IPS-11a (cell line): ENCODE data around the gene RPRD1B.

Experiments
- H3K4me3 ChIP-seq: one replicate; pipeline ENCODE4 v1.5.1; 2013; ENCODE audit warnings: low read depth, low read length, control low read depth

RPRD1B gene

DNA sequence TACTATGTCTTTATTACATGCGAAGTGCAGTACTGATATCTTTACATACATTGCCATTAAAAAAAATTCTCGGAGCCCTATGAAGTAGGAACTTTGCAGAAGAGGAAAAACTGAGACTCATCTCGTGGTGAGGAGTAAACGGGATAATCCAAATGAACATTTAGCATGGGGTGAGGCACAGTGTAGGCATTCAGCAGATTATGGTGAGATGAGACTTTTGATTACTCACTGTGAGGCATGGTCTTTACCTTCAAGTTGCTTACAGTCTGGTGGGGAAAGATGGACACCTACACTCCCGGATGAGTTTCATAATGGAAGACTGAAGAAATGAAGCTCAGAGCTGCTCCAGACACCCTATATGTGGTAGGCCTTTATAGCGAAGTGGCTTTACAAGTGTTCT is 1.4 kb downstream of the RPRD1B start:
- peak overlapping the region; percentile 98 for H3K4me3 ChIP-seq

DNA sequence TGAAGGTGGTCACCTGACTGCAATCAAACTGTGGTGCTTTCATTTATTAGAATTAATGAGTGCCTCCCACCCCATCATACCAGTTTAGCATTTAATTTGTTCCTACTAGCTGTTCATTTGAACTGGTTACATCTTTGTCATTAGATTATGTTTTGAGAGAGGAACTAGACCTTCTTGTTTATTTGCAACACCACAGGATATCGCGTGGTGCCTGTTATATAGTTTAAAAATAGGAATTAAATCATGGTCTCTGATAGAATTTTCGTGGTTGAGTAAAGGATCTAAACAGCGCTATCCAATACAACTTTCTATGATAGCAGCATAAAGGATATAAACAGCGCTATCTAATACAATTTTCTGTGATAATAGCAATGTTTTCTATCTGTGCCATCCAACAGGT is 2.8 kb downstream of the RPRD1B start:
- no peak overlapping the region for H3K4me3 ChIP-seq

DNA sequence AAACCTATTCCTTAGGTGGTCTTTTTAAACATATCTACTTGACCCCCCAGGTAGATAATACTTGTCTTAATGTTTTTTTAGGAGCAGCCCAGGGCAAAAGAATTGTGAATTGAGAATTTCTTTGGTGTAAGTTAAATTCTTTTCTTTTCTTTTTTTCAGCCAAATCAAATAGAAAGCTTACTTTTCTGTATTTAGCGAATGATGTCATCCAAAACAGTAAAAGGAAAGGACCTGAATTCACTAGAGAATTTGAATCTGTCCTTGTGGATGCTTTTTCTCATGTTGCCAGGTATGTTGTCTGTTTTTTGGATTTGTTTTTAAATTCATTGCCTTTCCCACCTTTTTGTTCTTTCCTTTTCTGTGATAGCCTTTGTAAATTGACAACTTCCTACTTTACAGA is 6.7 kb downstream of the RPRD1B start:
- H3K4me3 ChIP-seq: no peak overlapping the region

DNA sequence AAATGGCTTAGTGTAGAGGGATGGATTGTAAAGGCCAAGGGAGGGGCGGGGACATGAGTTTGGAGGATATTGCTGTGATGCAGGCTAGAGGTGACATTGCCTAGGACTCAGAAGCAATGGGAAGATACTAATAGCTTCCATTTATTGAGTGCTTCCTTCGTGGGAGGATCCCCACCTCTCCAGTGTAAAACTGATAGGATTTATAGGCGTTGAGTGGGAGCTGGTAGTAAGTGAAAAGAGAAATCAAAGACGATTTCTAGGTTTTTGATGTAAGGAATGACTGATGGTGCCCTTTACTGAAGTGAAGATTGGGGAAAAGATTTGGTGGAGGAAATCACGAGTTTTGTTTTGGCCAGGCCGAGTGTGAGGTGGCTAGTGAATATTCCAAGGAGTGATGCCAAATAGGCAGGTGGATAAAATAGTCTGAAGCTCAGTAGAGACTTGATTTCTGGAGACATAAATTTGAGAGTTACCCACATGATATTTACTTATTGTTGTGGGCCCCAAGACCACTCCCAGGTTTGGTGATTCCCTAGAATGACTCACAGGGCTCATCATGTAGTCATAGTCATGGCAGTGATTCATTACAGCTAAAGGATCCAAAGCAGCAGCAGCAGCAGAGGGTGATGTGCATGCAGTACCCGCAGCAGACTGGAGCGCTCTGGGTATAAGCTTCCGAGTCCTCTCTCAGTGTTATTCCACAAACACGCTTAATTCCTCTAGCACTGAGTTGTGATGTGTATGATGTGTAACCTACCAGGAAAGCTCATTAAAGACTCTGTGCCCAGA is 10.2 kb downstream of the RPRD1B start:
- no peak overlapping the region for H3K4me3 ChIP-seq

DNA sequence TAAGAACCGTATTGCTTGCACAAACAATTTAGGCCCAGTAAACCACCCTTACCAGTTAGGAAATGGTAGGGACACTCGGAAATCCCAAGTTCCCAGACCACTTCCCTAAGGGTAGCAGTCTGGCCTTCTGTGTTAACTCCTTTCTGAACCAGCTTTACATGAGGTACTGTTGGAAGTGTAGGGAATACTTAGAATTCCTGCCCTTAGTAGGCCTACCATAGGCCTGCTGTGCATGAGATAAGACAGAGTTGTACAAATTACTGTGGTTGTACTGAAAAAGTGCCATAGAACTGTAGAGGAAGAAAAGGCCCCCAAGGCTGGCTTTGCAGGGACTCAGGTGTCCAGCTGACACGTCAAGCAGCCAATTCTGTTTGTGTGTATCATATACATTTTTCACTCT is 11.1 kb downstream of the RPRD1B start:
- H3K4me3 ChIP-seq: no peak overlapping the region

DNA sequence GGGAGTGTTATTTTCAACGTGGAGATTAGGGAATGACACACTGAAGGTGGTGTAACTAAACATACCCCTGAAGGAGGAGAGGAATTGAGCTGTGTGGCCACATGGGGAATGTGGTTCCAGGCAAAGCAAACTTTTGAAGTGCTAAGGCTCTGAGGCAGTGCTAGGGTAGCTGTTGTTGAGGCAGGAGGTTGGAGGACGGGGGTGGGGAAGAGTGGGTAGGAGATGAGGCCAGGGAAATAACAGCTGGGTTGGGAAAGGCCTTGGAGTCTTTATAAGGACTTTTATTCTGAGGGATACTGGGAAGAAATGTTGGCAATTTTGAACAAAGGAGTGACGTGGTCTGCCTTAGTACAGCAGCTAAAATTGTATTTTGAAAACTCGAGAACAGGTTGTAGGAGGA is 13.0 kb downstream of the RPRD1B start:
- H3K4me3 ChIP-seq: no peak overlapping the region

DNA sequence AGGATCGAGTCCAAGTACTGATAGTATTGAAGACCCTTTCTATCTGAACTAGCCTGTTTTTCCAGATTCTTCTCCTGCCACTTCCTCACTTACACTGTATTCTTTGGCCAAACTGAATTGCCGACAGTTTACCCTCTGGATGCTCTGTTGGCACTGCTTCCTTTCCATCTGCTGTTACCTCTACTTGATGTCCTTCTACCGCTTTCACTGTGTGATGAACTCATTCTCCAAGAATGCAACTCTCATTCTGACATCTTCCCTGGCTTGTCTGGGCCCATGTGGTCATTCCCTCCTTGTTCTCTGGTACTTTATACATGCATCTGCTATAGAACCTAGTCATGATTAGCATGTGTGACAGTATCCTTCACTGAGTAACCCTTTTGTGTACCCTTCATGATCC is 16.3 kb downstream of the RPRD1B start:
- H3K4me3 ChIP-seq: no peak overlapping the region

DNA sequence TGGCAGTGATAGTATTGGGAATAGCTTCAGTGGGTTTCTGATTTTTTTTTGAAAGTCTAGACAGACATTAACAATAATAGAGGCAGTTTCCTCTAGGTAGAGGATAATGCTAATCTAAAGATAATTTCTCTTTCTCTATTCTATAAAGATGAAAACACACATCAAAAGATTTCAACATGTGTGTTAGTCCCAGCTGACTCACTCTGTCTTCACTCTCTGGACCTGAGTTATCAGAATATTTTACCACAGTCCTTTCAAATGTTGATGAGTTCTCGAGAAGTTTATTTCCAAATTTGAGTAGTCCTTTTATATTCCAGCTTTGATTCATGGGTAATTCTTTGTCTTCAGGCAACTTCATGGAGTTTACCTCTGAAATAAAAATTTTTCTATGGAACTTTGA is 17.1 kb downstream of the RPRD1B start:
- H3K4me3 ChIP-seq: no peak overlapping the region

DNA sequence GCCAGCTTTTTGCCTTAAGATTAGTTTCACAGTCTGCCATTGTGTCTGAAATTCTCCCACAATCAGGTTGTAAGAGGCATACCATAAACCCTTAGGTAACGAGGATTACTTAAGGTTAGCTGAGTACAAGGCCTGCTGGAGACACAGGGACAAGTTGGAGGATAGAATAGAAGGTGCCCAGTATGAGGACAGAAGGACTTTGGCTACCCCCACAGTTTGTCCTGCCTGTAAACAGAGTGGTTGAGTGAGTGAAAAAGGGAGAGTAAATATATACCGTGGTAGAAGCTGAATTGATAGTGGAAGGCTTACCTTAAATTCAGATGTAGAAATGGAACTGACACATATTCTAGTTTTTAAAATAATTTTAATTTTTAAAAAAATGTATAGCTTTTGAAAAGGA is 19.3 kb downstream of the RPRD1B start:
- no peak overlapping the region for H3K4me3 ChIP-seq

DNA sequence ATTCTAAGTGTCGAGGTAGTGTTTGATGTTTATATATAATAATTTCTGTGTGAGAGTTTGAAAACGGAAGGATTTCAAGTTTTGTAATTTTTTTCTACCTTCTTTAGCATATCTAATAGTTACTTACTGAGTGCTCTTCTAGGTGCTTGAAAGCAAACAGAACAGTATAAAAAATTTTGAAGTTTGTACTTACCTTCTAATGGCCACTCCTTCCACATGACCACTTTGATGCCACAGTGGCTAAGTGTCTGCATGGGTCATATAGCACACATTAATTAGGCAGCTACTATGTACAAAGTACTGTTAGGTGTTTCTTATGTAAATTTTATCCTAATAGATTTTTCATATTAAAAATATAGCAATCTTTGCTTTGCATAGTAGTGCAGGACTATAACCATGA is 21.1 kb downstream of the RPRD1B start:
- H3K4me3 ChIP-seq: no peak overlapping the region

DNA sequence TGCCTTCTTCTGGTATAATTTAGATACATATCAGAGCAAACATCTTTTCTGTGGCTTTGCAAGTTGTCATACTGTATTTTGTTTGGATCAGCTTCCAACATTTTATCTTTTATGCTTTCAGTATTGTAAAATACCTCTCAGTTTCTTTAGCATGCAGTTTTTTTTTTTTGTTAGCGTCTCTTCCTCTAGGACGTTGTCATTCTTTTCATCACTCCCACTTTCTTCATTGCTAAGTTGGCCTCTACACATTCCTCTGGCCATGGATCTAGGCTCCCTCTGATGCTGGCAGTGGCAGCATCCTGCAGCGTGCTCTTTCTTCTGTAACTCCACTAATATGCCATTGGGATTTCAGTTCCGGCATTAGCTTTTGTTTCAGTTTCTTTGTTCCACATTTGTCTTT is 21.7 kb downstream of the RPRD1B start:
- H3K4me3 ChIP-seq: no peak overlapping the region

DNA sequence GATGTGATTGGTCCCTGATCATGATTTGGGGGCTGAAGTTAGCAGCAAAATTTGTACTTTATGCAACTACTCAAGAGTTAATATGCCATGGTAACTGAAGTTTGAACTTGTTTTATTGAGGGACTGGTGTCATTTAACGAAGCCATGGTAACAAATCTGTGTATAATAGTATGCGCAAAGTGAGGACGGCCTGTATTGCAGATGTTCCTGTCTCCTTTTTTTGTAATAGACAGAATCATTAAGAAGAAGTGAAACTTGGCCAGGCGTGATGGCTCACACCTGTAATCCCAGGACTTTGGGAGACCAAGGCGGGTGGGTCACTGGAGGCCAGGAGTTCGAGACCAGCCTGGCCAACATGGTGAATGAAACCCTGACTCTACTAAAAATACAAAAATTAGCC is 22.3 kb downstream of the RPRD1B start:
- H3K4me3 ChIP-seq: no peak overlapping the region

DNA sequence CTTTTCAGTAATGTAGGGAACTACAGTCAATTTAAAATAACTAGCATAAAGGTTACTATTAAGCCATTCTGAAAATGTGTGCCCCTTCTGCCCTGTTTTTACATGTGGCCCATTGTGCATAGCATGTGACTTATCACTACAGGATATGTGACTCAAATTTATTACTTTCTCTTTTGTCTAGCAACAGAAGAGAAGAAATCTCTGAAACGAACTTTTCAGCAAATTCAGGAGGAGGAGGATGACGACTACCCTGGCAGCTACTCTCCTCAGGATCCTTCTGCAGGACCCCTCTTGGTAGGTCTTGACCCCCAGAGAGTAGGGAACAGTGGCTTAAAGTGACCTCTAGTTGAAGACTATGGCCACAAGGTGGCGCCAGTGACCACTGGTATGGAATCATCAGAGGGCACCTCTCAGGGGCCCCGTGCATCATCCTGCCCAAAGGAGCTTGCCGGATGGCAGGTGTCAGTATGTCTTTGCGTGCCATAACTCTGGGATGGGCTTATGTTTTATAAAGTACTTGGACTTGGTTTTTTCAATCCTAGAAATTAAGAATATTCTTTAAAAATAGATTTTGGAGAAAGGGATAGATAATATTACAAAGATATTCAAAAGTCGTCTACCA is 23.9 kb downstream of the RPRD1B start:
- no peak overlapping the region for H3K4me3 ChIP-seq

DNA sequence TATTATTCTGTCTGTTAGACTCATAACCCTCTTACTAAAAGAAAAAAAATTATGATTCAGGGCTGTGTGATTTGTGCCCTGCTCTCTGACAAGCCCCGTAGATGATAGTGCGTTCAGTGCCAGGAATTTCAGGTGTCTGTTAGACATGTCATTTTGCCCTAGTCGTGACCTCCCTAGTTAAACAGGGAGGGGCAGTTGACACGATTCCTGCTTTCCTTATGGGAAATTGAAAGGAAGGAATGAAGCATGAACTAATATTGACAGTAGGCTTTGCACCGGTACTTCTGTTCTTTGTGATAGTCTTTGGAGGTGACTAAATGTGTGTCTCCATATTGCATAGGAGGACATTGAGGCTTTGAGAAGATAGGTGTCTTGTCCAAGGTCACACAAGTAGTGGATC is 26.3 kb downstream of the RPRD1B start:
- H3K4me3 ChIP-seq: no peak overlapping the region

DNA sequence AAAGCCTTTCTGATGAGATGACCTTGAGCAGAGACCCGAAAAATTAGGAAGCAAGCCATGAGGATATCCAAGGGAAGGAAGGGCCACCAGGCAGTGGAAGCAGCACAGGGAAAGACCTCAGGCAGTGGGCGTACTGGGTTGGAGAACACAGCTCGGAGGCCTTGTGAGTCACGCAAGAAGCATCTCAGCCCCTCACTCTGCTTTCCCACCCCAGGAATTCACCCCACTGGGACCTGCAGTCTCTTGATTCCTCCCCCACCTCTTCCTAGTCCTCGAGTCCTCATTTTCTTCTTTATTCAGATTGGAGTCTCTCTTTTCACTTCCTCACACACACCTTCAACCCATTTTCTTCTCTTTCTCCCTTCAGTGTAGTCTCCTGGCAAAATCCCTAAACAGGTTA is 27.0 kb downstream of the RPRD1B start:
- no peak overlapping the region for H3K4me3 ChIP-seq

DNA sequence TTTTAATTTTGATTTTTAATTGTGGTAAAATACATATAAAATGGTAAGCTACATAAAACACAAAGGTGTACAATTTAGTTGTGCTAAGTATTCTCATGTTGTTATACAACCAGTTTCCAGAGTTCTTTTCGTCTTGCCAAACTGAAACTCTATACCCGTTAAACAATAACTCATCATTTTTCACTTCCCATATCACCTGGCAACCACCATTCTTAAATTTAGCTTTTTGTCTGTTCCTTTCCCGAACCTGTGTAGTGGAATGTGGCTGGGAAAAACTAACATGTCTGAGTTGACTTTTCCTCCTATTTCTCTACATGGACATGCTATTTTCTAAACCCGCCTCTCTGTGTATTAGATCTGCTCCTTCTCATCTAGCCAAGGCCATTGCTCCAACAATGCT is 27.6 kb downstream of the RPRD1B start:
- H3K4me3 ChIP-seq: no peak overlapping the region

DNA sequence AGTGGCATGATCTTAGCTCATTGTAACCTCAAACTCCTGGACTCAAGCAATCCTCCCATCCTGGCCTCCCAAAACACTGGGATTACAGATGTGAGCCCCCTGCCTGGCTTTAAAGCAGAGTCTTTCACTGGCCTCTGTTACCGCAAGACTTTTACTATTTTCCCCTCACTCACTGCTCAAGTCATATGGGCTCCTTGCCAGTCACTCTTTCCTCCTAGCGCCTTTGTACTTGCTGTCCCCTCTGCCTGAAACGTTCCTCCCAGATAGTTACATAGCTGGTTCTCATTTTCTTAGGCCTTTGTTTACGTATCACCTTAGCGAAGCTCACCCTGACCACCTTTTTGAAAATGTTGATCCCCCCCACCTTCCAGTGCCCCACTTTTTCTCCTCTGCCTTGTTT is 29.3 kb downstream of the RPRD1B start:
- H3K4me3 ChIP-seq: no peak overlapping the region

DNA sequence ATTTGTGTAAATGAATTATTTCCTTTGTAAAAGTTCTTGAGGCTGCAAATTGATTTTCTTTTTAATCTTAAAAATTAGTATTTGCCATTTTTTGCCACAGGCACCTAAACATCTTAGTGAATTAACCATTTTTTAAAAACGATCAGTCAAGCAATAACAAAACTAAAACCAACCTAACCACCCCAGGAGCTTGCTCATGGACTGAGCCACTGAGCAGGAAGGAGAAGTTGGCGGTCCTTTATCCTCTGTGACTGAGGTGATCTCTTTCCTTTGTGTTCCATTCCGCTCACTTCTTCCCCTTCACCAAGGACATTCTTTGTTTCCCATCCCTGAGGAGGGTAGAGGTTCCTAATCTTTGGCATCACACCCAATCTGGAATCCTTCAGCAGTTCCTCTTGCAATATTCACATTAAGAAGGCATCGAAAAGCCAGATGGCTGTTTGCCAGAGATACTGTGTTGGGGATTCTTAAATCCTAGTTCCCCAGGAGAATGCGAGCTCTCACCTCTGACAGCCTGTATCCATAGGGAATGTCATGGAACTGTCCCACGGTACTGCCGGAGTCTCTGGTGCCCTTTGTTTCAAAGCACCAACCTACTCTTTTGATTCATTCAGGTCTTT is 30.5 kb downstream of the RPRD1B start:
- H3K4me3 ChIP-seq: no peak overlapping the region

DNA sequence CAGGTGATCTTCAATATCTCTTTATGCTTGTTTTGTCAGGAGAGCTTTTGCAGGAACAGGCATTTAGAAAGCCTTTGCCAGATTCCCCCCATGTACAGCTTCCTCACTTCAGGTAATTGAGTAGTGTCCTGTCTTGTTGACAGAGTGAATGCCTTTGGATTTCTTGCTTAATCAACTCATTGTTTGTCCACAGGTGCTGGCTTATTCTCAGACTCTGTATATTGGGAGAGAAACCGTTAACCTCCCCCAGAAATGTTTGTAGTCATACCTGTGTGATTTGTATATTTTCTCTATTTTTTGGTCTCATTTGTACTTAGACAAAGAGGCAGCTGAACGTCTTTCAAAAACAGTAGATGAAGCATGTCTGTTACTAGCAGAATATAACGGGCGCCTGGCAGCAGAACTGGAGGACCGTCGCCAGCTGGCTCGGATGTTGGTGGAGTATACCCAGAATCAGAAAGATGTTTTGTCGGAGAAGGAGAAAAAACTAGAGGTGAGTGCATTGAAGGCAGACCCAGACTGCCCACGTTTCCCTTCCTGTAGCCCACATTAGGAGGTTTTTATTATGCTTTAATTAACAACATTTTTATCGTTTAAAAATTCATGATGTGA is 32.3 kb downstream of the RPRD1B start:
- H3K4me3 ChIP-seq: no peak overlapping the region

DNA sequence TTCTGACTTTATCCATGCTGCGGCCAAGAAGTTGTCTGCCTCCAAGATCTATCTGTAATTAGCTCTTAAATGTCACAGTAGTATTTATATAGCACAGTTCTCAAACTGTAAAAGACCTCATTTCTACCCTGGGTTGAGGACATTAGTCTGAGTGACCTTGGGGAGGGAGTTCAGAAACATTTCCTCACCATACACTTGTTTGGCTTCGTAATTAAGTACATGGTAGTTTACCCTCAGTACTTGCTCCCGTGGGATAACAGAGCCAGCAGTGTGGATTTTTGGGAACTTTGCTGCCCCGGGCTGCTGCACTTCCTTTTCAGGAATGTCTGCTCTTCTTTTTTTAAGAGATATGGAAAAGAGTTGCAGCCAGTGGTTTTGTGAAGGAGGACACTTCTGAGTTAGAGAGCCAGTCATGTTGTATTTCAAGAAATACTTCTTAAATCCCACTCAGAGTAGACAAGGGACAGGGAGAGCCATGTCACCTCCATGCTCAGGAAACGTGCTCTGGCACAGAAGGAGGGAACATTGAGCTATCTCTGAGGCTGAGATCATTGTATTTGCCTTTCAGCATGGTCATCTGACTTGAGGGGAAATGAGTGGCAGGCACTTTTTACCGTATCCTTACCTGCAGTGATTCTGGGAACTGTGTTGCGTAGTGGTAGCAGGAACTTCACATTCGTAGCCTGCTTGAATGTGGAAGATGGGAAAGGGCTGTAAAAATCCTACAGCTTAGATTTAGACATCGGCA is 33.6 kb downstream of the RPRD1B start:
- H3K4me3 ChIP-seq: no peak overlapping the region

DNA sequence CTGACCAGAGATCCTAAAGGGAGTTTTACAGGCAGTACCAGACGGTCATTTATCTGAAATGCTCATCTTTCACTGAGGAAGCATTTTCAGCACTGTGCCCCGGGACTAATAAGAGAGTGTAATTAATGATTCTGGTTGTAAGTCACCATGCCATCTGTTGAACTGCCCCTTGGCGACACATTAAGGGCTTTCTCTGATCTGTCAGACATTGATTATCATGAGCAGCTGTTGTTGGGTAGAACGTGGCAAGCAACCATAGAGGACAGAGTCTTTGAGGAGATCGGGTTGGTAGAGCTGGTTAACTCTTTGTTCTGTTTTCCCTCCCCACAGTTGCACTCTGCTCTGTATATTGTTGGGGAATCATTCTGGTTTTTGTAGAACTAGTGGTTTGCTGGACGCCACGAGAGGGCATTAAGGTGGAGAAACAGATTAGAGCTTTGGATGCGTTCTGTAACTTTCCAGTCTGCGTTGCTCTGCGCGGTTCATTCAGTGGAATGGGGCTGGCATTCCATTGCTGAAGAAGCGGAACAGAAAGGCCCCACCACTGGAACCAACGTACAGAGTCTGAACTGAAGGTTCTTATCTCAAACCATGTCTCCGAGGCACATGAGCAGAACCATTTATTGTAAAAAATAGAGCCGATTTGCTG is 34.3 kb downstream of the RPRD1B start:
- no peak overlapping the region for H3K4me3 ChIP-seq
